ENCODE data around the gene ADARB1.

The ADARB1 gene

GRCh38 chr21:45037986-45038385 is 36.4 kb upstream of the ADARB1 start:
- no peak for TF ChIP-seq TOX (CRISPR knock-in tag; IDR thresholded peaks at IDR 0.05; ENCODE audit: borderline replicate concordance)
- TF ChIP-seq CSRNP3 (CRISPR knock-in tag; IDR thresholded peaks at IDR 0.05), result no peak
- no peak for TF ChIP-seq GLIS3 (CRISPR knock-in tag; IDR thresholded peaks at IDR 0.05)
- no peak for TF ChIP-seq ISL1 (CRISPR knock-in tag; IDR thresholded peaks at IDR 0.05)
- no peak for TF ChIP-seq ZNF565 (CRISPR knock-in tag; conservative IDR thresholded peaks at IDR 0.05; ENCODE audit: low read depth)
- no peak for TF ChIP-seq ESRRG (CRISPR knock-in tag; IDR thresholded peaks at IDR 0.05)
- TF ChIP-seq RARB (CRISPR knock-in tag; IDR thresholded peaks at IDR 0.05), result no peak
- no peak for TF ChIP-seq ZNF70 (CRISPR knock-in tag; IDR thresholded peaks at IDR 0.05)
- no peak for TF ChIP-seq TSHZ2 (CRISPR knock-in tag; IDR thresholded peaks at IDR 0.05)
- no peak for TF ChIP-seq PPARA (CRISPR knock-in tag; IDR thresholded peaks at IDR 0.05; ENCODE audit: borderline replicate concordance)
- no peak for TF ChIP-seq BACH2 (CRISPR knock-in tag; IDR thresholded peaks at IDR 0.05; ENCODE audit: borderline replicate concordance)
- TF ChIP-seq TCF4 (CRISPR knock-in tag; IDR thresholded peaks at IDR 0.05; ENCODE audit: borderline replicate concordance), result no peak
- TF ChIP-seq POU6F1 (CRISPR knock-in tag; IDR thresholded peaks at IDR 0.05; ENCODE audit: borderline replicate concordance, low read depth), result no peak
- TF ChIP-seq, protein P1, sequence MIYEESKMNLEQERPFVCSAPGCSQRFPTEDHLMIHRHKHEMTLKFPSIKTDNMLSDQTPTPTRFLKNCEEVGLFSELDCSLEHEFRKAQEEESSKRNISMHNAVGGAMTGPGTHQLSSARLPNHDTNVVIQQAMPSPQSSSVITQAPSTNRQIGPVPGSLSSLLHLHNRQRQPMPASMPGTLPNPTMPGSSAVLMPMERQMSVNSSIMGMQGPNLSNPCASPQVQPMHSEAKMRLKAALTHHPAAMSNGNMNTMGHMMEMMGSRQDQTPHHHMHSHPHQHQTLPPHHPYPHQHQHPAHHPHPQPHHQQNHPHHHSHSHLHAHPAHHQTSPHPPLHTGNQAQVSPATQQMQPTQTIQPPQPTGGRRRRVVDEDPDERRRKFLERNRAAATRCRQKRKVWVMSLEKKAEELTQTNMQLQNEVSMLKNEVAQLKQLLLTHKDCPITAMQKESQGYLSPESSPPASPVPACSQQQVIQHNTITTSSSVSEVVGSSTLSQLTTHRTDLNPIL (CRISPR knock-in tag; IDR thresholded peaks at IDR 0.05; ENCODE audit: low read depth), result no peak
- TF ChIP-seq ZFP30 (CRISPR knock-in tag; IDR thresholded peaks at IDR 0.05), result no peak
- TF ChIP-seq ZC3H10 (CRISPR knock-in tag; IDR thresholded peaks at IDR 0.05), result no peak
- no peak for TF ChIP-seq ZFP3 (CRISPR knock-in tag; IDR thresholded peaks at IDR 0.05)
- no peak for TF ChIP-seq SNAI2 (CRISPR knock-in tag; IDR thresholded peaks at IDR 0.05)
- TF ChIP-seq OSR1 (CRISPR knock-in tag; IDR thresholded peaks at IDR 0.05), result no peak
- TF ChIP-seq PATZ1 (CRISPR knock-in tag; IDR thresholded peaks at IDR 0.05; ENCODE audit: borderline replicate concordance), result no peak

DNA sequence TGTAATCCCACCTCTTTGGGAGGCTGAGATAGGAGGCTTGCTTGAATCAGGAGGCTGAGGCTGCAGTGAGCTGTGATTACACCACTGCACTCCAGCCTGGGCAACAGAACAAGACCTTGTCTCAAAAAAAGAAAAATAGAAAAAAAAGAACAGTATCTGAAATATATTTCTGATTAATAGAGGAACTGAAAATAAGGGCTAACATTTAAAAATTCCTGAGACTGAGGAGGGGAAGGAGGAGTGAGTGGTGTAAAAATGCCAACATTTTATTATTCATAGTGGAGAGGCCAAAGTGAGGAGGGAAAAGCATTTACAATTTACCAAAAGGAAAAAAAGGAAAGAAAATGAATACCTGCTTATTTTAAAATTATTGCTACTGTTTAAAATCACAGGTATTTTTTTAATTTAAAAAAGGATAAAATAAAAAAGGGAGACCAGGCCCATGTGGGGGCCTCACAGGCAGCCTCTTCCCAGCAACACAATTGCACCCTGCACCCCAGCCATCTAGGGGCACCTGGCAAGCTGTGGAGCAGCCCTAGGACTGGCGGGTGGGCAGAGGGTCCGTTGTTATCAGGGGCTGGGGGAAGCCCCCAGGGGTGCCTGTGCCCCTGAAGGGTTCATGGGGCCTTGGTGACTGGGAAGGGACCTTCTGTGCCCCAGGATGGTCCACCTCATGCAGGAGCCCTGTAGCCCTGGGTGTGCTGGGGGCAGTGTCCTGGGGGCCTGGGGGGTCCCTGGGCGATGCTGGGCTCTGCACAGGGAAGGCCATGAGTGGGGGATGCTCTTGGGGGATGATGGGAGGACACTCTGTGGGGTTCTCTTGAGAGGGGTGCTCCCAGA is 34.8 kb upstream of the ADARB1 start:
- TF ChIP-seq SNAI2 (CRISPR knock-in tag; IDR thresholded peaks at IDR 0.05), result no peak
- TF ChIP-seq PPARA (CRISPR knock-in tag; IDR thresholded peaks at IDR 0.05; ENCODE audit: borderline replicate concordance), result no peak
- no peak for ATAC-seq

More at GRCh38 chr21:45037986-45038385, 36.4 kb upstream of the ADARB1 start:
- no peak for ATAC-seq

- no peak for ATAC-seq
- no peak for TF ChIP-seq ESRRG (CRISPR knock-in tag; IDR thresholded peaks at IDR 0.05)
- TF ChIP-seq, protein P1 (CRISPR knock-in tag; IDR thresholded peaks at IDR 0.05; ENCODE audit: low read depth), result no peak
- no peak for TF ChIP-seq ZNF70 (CRISPR knock-in tag; IDR thresholded peaks at IDR 0.05)
- no peak for TF ChIP-seq POU6F1 (CRISPR knock-in tag; IDR thresholded peaks at IDR 0.05; ENCODE audit: borderline replicate concordance, low read depth)
- TF ChIP-seq ARNTL (CRISPR knock-in tag; IDR thresholded peaks at IDR 0.05; ENCODE audit: borderline replicate concordance, low read depth), result no peak
- no peak for TF ChIP-seq BACH2 (CRISPR knock-in tag; IDR thresholded peaks at IDR 0.05; ENCODE audit: borderline replicate concordance)
- no peak for TF ChIP-seq SNAI2 (CRISPR knock-in tag; IDR thresholded peaks at IDR 0.05)
- no peak for TF ChIP-seq OSR1 (CRISPR knock-in tag; IDR thresholded peaks at IDR 0.05)
- TF ChIP-seq ZFP30 (CRISPR knock-in tag; IDR thresholded peaks at IDR 0.05), result no peak
- no peak for TF ChIP-seq TCF4 (CRISPR knock-in tag; IDR thresholded peaks at IDR 0.05; ENCODE audit: borderline replicate concordance)
- TF ChIP-seq TOX (CRISPR knock-in tag; IDR thresholded peaks at IDR 0.05; ENCODE audit: borderline replicate concordance), result no peak
These were observed 34.1 kb upstream of the ADARB1 start for GRCh38 chr21:45040157-45040711.
